ENCODE data around the gene ABHD14A.

ABHD14A gene

DNA sequence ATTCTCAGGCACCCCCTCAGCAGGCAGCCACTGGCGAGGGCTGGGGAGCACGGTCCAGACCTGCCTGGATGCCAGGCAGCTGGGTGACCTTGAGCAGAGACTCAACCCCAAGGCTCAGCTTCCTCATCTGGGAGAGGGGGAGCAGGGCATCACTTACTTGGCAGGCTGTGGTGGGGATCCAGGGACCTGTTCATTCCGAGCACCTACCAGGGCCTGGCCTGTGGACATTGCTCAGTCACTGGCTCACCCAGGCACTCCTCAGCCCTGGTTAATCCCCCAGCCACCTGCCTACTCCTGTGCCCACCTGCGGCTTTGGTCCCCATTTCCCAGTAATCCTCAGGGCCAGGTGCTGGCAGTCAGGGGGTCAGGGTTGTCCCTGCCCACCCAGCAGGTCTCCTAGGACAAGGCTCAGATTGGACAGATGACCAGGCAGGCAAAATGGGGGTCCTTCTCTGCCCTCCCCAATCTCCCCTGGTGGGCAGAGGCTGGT, 30.1 kb downstream of the ABHD14A start:
- TF ChIP-seq, protein P1, sequence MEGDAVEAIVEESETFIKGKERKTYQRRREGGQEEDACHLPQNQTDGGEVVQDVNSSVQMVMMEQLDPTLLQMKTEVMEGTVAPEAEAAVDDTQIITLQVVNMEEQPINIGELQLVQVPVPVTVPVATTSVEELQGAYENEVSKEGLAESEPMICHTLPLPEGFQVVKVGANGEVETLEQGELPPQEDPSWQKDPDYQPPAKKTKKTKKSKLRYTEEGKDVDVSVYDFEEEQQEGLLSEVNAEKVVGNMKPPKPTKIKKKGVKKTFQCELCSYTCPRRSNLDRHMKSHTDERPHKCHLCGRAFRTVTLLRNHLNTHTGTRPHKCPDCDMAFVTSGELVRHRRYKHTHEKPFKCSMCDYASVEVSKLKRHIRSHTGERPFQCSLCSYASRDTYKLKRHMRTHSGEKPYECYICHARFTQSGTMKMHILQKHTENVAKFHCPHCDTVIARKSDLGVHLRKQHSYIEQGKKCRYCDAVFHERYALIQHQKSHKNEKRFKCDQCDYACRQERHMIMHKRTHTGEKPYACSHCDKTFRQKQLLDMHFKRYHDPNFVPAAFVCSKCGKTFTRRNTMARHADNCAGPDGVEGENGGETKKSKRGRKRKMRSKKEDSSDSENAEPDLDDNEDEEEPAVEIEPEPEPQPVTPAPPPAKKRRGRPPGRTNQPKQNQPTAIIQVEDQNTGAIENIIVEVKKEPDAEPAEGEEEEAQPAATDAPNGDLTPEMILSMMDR (IDR thresholded peaks at IDR 0.05; ENCODE audit: poor library complexity, severe bottlenecking), result no peak
- Histone ChIP-seq H3K4me1 (ENCODE audit: insufficient read depth, poor library complexity, severe bottlenecking) (no peaks in the 10 kb centered on the region), H3K27ac (ENCODE audit: poor library complexity, severe bottlenecking) (peak overlapping the region; percentile 14), H3K9me3 (ENCODE audit: severe bottlenecking) (no peaks in the 10 kb centered on the region), H3K4me3 (ENCODE audit: severe bottlenecking) (no peak overlapping the region), H3K36me3 (ENCODE audit: low read depth) (no peaks in the 10 kb centered on the region), H3K27me3 (ENCODE audit: insufficient read depth, poor library complexity, severe bottlenecking) (no peaks in the 10 kb centered on the region)
- DNase-seq (ENCODE audit: low spot score), result no peak
- no peak for ATAC-seq (ENCODE audit: low read depth)

DNA sequence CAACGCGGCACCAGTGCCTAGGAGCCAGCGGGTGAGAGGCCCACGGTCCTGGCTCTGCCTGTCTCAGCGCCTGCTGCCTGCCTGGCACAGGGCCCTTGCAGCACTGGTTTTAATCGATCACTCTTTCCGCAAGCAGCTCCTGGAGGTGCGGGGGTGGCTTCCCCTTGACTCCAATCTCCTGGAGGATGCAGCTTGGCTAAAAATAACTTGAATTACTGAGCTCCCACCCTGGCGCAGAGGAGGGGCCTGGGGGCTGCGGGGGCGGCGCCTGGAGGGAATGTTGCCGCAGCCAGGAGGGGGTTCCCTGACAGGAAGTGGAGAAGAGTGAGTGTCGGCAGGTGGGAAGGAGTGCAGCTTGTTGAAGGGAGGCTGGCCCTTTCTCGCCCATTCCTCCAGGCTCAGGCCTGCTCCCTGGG, 30.7 kb downstream of the ABHD14A start:
- Histone ChIP-seq H3K27me3 (ENCODE audit: insufficient read depth, poor library complexity, severe bottlenecking) (no peaks in the 10 kb centered on the region), H3K9me3 (ENCODE audit: severe bottlenecking) (no peaks in the 10 kb centered on the region), H3K27ac (ENCODE audit: poor library complexity, severe bottlenecking) (peak overlapping the region; percentile 14), H3K36me3 (ENCODE audit: low read depth) (no peaks in the 10 kb centered on the region), H3K4me3 (ENCODE audit: severe bottlenecking) (no peak overlapping the region), H3K4me1 (ENCODE audit: insufficient read depth, poor library complexity, severe bottlenecking) (no peaks in the 10 kb centered on the region)
- TF ChIP-seq, protein P1 (IDR thresholded peaks at IDR 0.05; ENCODE audit: poor library complexity, severe bottlenecking), result no peak
- peak; percentile 32; the same call in 2 of the 3 replicates for ATAC-seq (ENCODE audit: low read depth)
- no peak for DNase-seq (ENCODE audit: low spot score)

DNA sequence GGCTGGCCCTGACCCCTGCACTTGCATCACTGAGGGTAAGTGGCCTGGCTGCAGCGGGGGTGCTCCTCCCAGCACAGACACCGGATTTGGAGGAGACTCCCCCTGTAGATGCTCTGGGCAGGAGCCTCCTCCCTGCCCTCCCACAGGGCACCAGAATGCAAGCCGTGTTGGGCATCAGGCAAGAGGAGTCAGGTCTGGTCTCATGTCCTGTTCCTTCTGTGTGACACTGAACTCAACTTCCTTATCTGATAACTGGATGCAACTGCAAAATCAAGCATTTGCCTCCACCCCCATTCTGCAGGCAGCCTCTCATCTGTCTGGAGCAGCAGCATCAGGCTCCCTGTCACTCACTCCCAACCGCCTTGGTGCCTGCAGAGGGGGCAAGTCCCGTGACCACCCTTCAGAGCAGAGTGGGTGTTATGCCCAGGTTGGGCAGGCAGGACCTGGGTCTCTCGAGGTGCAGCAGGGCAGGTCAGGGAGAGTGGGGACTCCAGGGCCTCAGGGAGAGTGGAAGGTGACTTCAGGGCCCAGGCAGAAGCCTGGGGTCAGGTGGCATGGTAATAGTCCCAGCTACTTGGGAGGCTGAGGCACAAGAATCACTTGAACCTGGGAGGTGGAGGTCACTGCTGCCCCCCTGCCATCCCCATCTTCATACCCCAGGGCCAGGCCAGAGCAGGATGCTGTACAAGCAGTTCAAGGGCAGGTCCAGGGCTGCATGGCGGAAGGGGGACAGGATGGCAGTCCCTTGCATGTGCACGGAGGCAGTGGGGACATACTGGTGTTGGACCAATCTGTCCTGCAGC, 31.4 kb downstream of the ABHD14A start:
- no peak overlapping the region for H3K4me3 ChIP-seq (ENCODE audit: severe bottlenecking)
- no peaks in the 10 kb centered on the region for H3K4me1 ChIP-seq (ENCODE audit: insufficient read depth, poor library complexity, severe bottlenecking)
- H3K27ac ChIP-seq (ENCODE audit: poor library complexity, severe bottlenecking), result peak overlapping the region; percentile 14
- no peak for DNase-seq (ENCODE audit: low spot score)
- TF ChIP-seq, protein P1 (IDR thresholded peaks at IDR 0.05; ENCODE audit: poor library complexity, severe bottlenecking), result no peak
- no peak for ATAC-seq (ENCODE audit: low read depth)
- no peaks in the 10 kb centered on the region for H3K9me3 ChIP-seq (ENCODE audit: severe bottlenecking)
- H3K36me3 ChIP-seq (ENCODE audit: low read depth), result no peaks in the 10 kb centered on the region
- H3K27me3 ChIP-seq (ENCODE audit: insufficient read depth, poor library complexity, severe bottlenecking), result no peaks in the 10 kb centered on the region

DNA sequence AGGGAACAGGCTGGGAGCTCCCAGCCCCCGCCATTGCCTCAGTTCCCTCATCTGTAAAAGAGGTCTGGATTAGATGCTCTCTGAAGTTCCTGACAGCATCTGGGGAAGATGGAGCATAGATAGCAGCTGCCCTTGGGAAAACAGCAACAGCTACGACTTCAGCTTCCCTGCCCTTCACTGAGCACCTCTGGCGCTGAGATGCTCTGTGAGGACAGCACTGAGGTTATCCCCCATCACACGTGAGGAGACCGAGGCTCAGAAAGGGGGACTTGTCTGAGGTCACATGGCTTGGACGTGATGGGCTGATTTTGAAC, 31.9 kb downstream of the ABHD14A start:
- Histone ChIP-seq H3K27me3 (ENCODE audit: insufficient read depth, poor library complexity, severe bottlenecking) (no peaks in the 10 kb centered on the region), H3K36me3 (ENCODE audit: low read depth) (no peaks in the 10 kb centered on the region), H3K27ac (ENCODE audit: poor library complexity, severe bottlenecking) (no peak overlapping the region), H3K4me3 (ENCODE audit: severe bottlenecking) (no peak overlapping the region), H3K9me3 (ENCODE audit: severe bottlenecking) (no peaks in the 10 kb centered on the region), H3K4me1 (ENCODE audit: insufficient read depth, poor library complexity, severe bottlenecking) (no peaks in the 10 kb centered on the region)
- TF ChIP-seq, protein P1 (IDR thresholded peaks at IDR 0.05; ENCODE audit: poor library complexity, severe bottlenecking), result no peak
- no peak for ATAC-seq (ENCODE audit: low read depth)
- DNase-seq (ENCODE audit: low spot score), result no peak

DNA sequence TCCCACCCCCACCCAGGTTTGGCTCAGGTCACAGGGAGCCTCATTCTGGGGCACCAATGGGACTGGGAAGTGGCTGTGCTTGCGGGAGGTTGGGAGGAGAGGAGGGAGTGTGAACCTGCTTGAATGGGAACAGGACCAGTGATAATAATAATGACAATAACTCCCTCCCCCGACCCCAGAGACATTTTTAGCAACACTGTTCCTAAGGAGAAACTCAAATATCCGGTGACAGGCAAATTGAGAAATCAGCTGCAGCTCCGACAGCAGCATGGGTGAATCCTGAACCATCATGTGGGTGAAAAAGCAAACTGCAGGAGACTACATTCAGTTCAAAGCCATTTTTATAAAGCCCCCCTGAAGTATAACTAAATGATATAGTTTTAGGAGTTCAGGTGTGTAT, 32.4 kb downstream of the ABHD14A start:
- no peak overlapping the region for H3K27ac ChIP-seq (ENCODE audit: poor library complexity, severe bottlenecking)
- H3K9me3 ChIP-seq (ENCODE audit: severe bottlenecking), result no peaks in the 10 kb centered on the region
- H3K4me1 ChIP-seq (ENCODE audit: insufficient read depth, poor library complexity, severe bottlenecking), result no peaks in the 10 kb centered on the region
- no peak for ATAC-seq (ENCODE audit: low read depth)
- TF ChIP-seq, protein P1 (IDR thresholded peaks at IDR 0.05; ENCODE audit: poor library complexity, severe bottlenecking), result no peak
- H3K4me3 ChIP-seq (ENCODE audit: severe bottlenecking), result no peak overlapping the region
- no peaks in the 10 kb centered on the region for H3K36me3 ChIP-seq (ENCODE audit: low read depth)
- H3K27me3 ChIP-seq (ENCODE audit: insufficient read depth, poor library complexity, severe bottlenecking), result no peaks in the 10 kb centered on the region
- DNase-seq (ENCODE audit: low spot score), result no peak
